GM19099 (cell line): ENCODE measurements around the gene KHK.
A peak's percentile ranks its signal among the peaks of the same experiment; 100 is the strongest.

Source experiments
- POLR2A ChIP-seq: IDR thresholded peaks from 3 replicates; pipeline ENCODE4 v1.6.1; 2011; ENCODE audit warnings: low read depth; ENCODE audit not compliant: insufficient read length; ENCODE audit errors: extremely low read depth

The KHK gene

DNA sequence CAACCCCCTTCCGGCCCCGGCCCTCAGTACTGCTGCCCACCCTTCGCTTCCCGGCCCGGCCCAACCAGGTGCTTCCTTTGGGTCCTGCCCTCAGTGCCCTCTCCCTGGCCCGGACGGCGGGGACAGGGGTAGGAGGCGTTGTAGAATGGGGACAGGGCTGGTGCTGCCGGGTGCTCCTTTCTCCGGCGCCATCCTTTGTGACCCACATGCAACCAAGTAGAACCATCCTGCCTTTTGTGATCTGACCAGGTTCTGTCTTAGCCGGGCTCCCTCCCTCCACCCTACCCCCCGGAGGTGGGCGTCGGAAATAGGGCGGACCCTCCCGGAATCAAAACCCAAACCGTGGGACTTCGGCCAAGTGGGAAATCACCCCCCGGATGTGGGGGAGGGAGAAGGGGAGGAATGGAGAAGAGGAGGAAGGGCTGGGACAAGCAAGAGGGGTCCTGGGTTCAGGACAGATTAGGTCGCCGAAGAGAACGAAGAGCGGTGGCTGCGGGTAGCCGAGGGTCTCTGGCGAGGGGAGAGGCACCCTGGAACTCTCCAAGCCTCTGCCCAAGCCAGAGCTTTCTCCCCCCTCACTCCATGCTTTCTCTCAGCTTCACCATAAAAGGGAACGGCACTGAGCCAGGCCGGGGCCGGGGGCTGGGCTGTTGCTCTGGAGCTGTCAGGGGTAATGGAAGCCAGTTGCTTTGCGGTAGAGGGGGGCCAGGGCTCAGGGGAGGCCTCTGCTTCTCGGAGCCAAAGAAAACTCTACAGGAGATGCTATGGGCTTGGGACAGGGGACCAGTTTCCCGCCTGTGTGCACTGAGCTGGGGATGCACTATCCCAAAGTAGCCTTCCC lies 14.4 kb upstream of the KHK start:
- TF ChIP-seq POLR2A, result no peak

DNA sequence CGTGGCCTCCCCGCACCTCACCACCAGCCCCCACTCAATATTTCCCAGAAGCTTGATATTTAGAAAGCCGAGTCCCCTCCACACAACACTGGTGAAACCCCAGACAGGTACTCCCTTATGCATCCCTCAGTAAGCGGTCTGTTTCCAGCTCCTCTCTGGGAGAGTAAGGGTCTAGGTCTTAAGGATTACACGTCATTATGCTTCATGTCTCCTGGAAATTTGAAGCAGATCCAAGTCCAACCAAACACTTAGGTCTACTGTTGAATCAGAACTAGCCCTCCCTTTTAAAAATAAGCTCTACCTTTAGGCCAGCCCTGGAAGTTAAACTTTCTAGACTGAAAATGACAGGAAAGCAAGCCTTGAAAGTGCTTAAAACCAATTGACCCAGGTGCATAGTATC lies 13.7 kb upstream of the KHK start:
- no peak for TF ChIP-seq POLR2A

GRCh38 chr2:27073782-27074181 lies 12.8 kb upstream of the KHK start:
- TF ChIP-seq POLR2A, result no peak

GRCh38 chr2:27074738-27075565 lies 11.6 kb upstream of the KHK start:
- TF ChIP-seq POLR2A, result peak; percentile 26

- no peak for TF ChIP-seq POLR2A
Observed at GRCh38 chr2:27076323-27076722, 10.2 kb upstream of the KHK start.

DNA sequence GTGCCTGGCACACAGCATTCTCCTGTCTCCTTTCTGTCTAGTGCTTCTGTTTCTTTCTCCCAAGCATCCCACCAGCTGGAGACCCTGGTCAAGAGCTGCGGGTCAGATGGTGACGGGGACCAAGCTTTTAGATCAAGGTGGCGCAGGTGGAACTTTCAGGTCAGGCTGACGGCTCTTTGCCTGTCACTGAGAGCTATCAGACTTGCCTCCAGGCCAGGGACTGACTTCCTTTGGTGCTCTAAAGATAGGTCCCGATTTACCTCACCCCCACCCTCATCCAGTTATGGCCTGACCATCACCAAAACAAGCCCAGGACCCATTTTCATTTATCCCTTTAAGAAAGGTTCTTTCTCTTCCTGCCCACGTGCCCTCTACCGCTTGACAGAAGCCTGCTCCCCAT lies 9.3 kb upstream of the KHK start:
- no peak for TF ChIP-seq POLR2A

DNA sequence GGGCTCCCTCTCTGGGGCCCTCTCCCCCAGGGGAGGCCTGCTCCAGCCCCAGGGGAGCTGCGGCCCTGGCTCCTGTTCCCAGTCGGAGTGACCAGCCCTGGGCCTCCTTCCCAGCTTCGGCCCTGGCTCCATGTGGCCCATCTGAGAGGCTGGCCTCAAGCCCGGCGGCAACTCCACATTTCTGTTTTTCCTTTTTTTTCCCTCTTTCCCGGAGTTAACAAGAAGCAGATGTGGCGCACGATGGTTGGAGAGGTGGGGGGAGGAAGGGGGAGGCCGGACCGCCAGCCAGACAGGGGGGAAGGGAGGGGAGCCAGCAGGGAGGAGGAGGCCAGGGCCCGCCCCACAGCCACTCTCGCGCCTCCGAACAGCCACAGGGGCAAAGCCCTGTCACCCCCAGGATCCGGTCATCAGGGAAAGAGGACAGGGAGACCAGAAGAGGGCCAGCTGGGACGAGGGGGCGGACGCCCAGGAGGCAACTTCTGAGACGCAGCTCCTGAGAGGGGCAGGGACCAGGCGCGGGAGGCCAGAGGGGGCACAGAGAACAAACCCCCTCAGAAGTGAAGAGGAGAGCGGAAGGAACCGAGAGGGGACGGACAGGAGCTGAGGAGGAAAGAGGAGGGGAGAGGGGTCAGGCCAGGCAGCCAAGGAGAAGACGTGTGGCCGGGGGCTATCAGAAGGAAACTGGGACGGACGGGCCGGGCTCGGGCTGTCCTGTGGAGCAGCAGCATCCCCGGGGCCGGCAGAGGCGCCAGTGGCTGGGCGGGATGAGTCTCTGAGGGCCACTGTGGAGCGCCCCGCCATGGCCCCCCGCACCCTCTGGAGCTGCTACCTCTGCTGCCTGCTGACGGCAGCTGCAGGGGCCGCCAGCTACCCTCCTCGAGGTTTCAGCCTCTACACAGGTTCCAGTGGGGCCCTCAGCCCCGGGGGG lies 8.0 kb upstream of the KHK start, which contains the start of gene EMILIN1:
TSS of gene EMILIN1 (plus strand) at position 349 of the 928 bp plus-strand sequence. CDS start at position 800, 451 bp downstream.
- no peak for TF ChIP-seq POLR2A

GRCh38 chr2:27079233-27080139 lies 7.1 kb upstream of the KHK start:
- TF ChIP-seq POLR2A, result no peak

GRCh38 chr2:27080140-27080469 lies 6.5 kb upstream of the KHK start:
- no peak for TF ChIP-seq POLR2A

DNA sequence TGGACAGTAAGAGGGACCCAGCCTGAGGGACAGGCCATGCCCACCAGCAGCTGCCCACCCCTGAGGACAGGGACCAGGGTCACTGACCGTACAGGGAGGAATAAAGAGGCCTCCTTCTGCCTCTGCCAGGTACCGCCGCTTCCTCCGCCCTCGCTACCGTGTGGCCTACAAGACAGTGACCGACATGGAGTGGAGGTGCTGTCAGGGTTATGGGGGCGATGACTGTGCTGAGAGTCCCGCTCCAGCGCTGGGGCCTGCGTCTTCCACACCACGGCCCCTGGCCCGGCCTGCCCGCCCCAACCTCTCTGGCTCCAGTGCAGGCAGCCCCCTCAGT lies 6.0 kb upstream of the KHK start:
- TF ChIP-seq POLR2A, result no peak

DNA sequence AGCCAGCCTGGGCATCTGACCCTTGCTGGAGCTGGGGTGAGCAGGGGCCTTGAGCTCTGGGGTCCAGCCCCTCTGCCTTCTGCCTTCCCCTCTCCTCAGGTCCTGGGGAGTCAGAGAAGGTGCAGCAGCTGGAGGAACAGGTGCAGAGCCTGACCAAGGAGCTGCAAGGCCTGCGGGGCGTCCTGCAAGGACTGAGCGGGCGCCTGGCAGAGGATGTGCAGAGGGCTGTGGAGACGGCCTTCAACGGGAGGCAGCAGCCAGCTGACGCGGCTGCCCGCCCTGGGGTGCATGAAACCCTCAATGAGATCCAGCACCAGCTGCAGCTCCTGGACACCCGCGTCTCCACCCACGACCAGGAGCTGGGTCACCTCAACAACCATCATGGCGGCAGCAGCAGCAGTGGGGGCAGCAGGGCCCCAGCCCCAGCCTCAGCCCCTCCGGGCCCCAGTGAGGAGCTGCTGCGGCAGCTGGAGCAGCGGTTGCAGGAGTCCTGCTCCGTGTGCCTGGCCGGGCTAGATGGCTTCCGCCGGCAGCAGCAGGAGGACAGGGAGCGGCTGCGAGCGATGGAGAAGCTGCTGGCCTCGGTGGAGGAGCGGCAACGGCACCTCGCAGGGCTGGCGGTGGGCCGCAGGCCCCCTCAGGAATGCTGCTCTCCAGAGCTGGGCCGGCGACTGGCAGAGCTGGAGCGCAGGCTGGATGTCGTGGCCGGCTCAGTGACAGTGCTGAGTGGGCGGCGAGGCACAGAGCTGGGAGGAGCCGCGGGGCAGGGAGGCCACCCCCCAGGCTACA lies 4.4 kb upstream of the KHK start:
- no peak for TF ChIP-seq POLR2A

DNA sequence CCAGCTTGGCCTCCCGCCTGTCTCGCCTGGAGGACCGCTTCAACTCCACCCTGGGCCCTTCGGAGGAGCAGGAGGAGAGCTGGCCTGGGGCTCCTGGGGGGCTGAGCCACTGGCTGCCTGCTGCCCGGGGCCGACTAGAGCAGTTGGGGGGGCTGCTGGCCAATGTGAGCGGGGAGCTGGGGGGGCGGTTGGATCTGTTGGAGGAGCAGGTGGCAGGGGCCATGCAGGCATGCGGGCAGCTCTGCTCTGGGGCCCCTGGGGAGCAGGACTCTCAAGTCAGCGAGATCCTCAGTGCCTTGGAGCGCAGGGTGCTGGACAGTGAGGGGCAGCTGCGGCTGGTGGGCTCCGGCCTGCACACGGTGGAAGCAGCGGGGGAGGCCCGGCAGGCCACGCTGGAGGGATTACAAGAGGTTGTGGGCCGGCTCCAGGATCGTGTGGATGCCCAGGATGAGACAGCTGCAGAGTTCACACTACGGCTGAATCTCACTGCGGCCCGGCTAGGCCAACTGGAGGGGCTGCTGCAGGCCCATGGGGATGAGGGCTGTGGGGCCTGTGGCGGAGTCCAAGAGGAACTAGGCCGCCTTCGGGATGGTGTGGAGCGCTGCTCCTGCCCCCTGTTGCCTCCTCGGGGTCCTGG lies 3.7 kb upstream of the KHK start:
- TF ChIP-seq POLR2A, result no peak
